ENCODE measurements around the gene BCL2L14. TPM values are rescaled to one million over a fixed set of nuclear protein-coding genes. Genes with fewer than 3 reads are reported as not detected.

The BCL2L14 gene
- total and polyA plus RNA-seq, 2 of the 13 experiments (the other 11 are each of a cell fraction or from before 2014, with no cell fraction given): 0.11 TPM; not detected in 1

DNA sequence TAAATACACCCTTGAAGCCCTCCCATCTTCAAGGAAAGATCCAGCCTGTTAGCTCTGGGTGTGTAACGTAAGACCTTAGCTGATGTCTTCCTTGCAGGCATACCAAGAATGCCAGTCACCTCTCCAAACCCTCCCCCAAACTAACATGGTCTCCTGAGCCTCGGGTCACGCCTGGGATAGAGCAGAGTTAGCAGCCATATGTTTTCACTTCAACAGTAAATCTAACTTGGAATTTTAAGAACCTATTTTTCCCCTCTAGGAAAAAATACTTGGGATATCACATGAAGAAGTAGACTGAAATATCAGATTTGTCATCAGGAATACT, 27.9 kb downstream of the BCL2L14 start:
- BruUV-seq (replicated peaks): no TSS peak
- Histone ChIP-seq H3K9me3 (ENCODE audit: low read length) (no peaks in the 10 kb centered on the region), H3K4me1 (ENCODE audit: insufficient read depth, low read length) (peaks cover 19% of the 10 kb centered on the region), H3K27ac (ENCODE audit: extremely low read length, insufficient read depth, low read length) (no peak overlapping the region), H3K9ac (ENCODE audit: insufficient read depth, low read depth, low read length) (no peak overlapping the region), H3K79me2 (ENCODE audit: insufficient read depth, low read length) (no peaks in the 10 kb centered on the region), H4K20me1 (ENCODE audit: insufficient read depth, low read length) (no peaks in the 10 kb centered on the region), H3K4me3 (replicated peaks in 1 of 3; ENCODE audit: insufficient read depth in 1 of 3, low read depth in 2 of 3, low read length in 3 of 3) (no peak overlapping the region), H2AFZ (ENCODE audit: low read length) (no peak overlapping the region), H3K4me2 (ENCODE audit: low read depth, low read length) (no peak overlapping the region), H3K36me3 (replicated peaks in 1 of 2; ENCODE audit: control insufficient read depth in 1 of 2, insufficient read depth in 2 of 2, low read length in 2 of 2) (no peaks in the 10 kb centered on the region), H3K27me3 (ENCODE audit: control insufficient read depth in 1 of 2, insufficient read depth in 2 of 2, low read length in 2 of 2) (no peaks in the 10 kb centered on the region)
- ChIA-PET POLR2A (no interaction called here), CTCF (ENCODE audit: low intra/inter-chr PET ratio, low total read pairs) (no interaction called here)
- WGBS (ENCODE audit: low lambda C conversion rate): 97% methylated on average over 3 of the region's 3 CpGs
- no peak for TF ChIP-seq NFIB (CRISPR knock-in tag; IDR thresholded peaks at IDR 0.05; ENCODE audit: borderline replicate concordance)
- TF ChIP-seq, protein P1, sequence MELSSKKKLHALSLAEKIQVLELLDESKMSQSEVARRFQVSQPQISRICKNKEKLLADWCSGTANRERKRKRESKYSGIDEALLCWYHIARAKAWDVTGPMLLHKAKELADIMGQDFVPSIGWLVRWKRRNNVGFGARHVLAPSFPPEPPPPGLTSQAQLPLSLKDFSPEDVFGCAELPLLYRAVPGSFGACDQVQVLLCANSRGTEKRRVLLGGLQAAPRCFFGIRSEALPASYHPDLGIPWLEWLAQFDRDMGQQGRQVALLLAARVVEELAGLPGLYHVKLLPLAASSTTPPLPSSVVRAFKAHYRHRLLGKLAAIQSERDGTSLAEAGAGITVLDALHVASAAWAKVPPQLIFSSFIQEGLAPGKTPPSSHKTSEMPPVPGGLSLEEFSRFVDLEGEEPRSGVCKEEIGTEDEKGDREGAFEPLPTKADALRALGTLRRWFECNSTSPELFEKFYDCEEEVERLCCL (CRISPR knock-in tag; IDR thresholded peaks at IDR 0.05; ENCODE audit: borderline replicate concordance): no peak
- no peak for TF ChIP-seq PPARG (CRISPR knock-in tag; conservative IDR thresholded peaks at IDR 0.05)
- no peak for TF ChIP-seq HES4 (CRISPR knock-in tag; IDR thresholded peaks at IDR 0.05; ENCODE audit: borderline replicate concordance)
- TF ChIP-seq ZNF614 (CRISPR knock-in tag; IDR thresholded peaks at IDR 0.05; ENCODE audit: borderline replicate concordance): no peak
- no peak for TF ChIP-seq NFKB2 (CRISPR knock-in tag; IDR thresholded peaks at IDR 0.05; ENCODE audit: borderline replicate concordance)
- no peak for TF ChIP-seq ZSCAN21 (CRISPR knock-in tag; IDR thresholded peaks at IDR 0.05; ENCODE audit: borderline replicate concordance)
- TF ChIP-seq, protein P2, sequence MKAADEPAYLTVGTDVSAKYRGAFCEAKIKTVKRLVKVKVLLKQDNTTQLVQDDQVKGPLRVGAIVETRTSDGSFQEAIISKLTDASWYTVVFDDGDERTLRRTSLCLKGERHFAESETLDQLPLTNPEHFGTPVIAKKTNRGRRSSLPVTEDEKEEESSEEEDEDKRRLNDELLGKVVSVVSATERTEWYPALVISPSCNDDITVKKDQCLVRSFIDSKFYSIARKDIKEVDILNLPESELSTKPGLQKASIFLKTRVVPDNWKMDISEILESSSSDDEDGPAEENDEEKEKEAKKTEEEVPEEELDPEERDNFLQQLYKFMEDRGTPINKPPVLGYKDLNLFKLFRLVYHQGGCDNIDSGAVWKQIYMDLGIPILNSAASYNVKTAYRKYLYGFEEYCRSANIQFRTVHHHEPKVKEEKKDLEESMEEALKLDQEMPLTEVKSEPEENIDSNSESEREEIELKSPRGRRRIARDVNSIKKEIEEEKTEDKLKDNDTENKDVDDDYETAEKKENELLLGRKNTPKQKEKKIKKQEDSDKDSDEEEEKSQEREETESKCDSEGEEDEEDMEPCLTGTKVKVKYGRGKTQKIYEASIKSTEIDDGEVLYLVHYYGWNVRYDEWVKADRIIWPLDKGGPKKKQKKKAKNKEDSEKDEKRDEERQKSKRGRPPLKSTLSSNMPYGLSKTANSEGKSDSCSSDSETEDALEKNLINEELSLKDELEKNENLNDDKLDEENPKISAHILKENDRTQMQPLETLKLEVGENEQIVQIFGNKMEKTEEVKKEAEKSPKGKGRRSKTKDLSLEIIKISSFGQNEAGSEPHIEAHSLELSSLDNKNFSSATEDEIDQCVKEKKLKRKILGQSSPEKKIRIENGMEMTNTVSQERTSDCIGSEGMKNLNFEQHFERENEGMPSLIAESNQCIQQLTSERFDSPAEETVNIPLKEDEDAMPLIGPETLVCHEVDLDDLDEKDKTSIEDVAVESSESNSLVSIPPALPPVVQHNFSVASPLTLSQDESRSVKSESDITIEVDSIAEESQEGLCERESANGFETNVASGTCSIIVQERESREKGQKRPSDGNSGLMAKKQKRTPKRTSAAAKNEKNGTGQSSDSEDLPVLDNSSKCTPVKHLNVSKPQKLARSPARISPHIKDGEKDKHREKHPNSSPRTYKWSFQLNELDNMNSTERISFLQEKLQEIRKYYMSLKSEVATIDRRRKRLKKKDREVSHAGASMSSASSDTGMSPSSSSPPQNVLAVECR (CRISPR knock-in tag; IDR thresholded peaks at IDR 0.05; ENCODE audit: borderline replicate concordance): no peak
- no peak for TF ChIP-seq ZBTB7A (CRISPR knock-in tag; IDR thresholded peaks at IDR 0.05)
- TF ChIP-seq, protein P3, sequence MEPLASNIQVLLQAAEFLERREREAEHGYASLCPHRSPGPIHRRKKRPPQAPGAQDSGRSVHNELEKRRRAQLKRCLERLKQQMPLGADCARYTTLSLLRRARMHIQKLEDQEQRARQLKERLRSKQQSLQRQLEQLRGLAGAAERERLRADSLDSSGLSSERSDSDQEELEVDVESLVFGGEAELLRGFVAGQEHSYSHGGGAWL (CRISPR knock-in tag; IDR thresholded peaks at IDR 0.05): no peak
- TF ChIP-seq MED13 (CRISPR knock-in tag; IDR thresholded peaks at IDR 0.05): no peak
- TF ChIP-seq SMAD1 (CRISPR knock-in tag; IDR thresholded peaks at IDR 0.05; ENCODE audit: borderline replicate concordance, low read depth): no peak
- TF ChIP-seq THAP11 (CRISPR knock-in tag; IDR thresholded peaks at IDR 0.05): no peak
- TF ChIP-seq ETV5 (CRISPR knock-in tag; IDR thresholded peaks at IDR 0.05; ENCODE audit: borderline replicate concordance): no peak
- TF ChIP-seq, protein P4, sequence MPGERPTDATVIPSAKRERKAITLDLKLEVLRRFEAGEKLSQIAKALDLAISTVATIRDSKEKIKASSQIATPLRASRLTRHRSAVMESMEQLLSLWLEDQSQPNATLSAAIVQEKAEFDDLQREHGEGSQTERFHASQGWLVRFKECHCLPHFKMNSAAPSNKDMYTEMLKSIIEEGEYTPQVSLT (CRISPR knock-in tag; IDR thresholded peaks at IDR 0.05; ENCODE audit: borderline replicate concordance, low read depth): no peak
- no peak for TF ChIP-seq SKI (IDR thresholded peaks at IDR 0.05; ENCODE audit: partially characterized antibody)
- no peak for TF ChIP-seq ZC3H13 (CRISPR knock-in tag; IDR thresholded peaks at IDR 0.05)
- no peak for TF ChIP-seq ZFX (CRISPR knock-in tag; IDR thresholded peaks at IDR 0.05; ENCODE audit: low read depth)
- no peak for TF ChIP-seq SNAI1 (CRISPR knock-in tag; IDR thresholded peaks at IDR 0.05; ENCODE audit: borderline replicate concordance)
- TF ChIP-seq CBX2 (IDR thresholded peaks at IDR 0.05; ENCODE audit: low read depth, low read length): no peak
- TF ChIP-seq CBX2 (CRISPR knock-in tag; IDR thresholded peaks at IDR 0.05; ENCODE audit: low read depth): no peak
- DNase-seq (ENCODE audit: low spot score): no peak
- ATAC-seq: no peak
- in situ Hi-C loops (cut with HindIII; ENCODE audit: extremely low pct_ligation_motif_present, low pct_unique_long_range_greater_than_20kb): loop anchor here (25.0 kb wide), 1 partner anchor 614 kb away; the partner anchor contains the start of gene CDKN1B
- intact Hi-C loops (cut with micrococcal nuclease; ENCODE audit: unreplicated experiment): loop anchor here (10.0 kb wide), 1 partner anchor 66 kb away; no protein-coding TSS in a partner anchor
- FAIRE-seq: no peak
